ENCODE results near the gene CKB.

GRCh38 chr14:103496776-103497175, 25.9 kb downstream of the CKB start:
- TF ChIP-seq TAF1 (IDR thresholded peaks at IDR 0.05; ENCODE audit: borderline replicate concordance, insufficient read depth, low read length) (no peak), REST (IDR thresholded peaks at IDR 0.05; ENCODE audit: insufficient read depth in 1 of 2, low read depth in 2 of 2, low read length in 2 of 2) (no peak)
